BJ (cell line): Measurements from ENCODE around the gene TUBB4B. TPM values are rescaled to one million over a fixed set of nuclear protein-coding genes. Genes with fewer than 3 reads are reported as not detected.

Source experiments
- CTCF ChIA-PET: fragments of 350-600 bp; formaldehyde crosslinking; extraction: SDS; loops from one replicate; lab custom pipeline; 2021; ENCODE audit warnings: antibody characterized with exemption, inconsistent platforms; lab: Yijun Ruan, JAX
- POLR2A ChIA-PET: fragments of 300-600 bp; sonication (Branson Sonifier 250); formaldehyde crosslinking; extraction: SDS; loops from one replicate; lab custom pipeline; 2021; ENCODE audit warnings: antibody characterized with exemption; lab: Charles Lee
- DNase-seq: peaks from one replicate; pipeline ENCODE4 v3.0.0-alpha.2; 2011; ENCODE audit warnings: low read depth
- H3K27me3 ChIP-seq: 2 replicates; pipeline ENCODE4 v1.6.0; 2011; ENCODE audit warnings: low read length; ENCODE audit not compliant: control insufficient read depth, insufficient read depth
- H3K36me3 ChIP-seq: 2 replicates; pipeline ENCODE4 v1.5.1; 2011; ENCODE audit warnings: low read length; ENCODE audit not compliant: control insufficient read depth, insufficient read depth
- H3K4me3 ChIP-seq: 2 replicates; pipeline ENCODE4 v1.5.1; 2011; ENCODE audit warnings: low read depth, mild to moderate bottlenecking, control low read depth, low read length
- polyA plus RNA-seq: library from polyadenylated mRNA; depleted of rRNA; stranded (reverse); fragments of >200 nt; gene quantifications from 2 replicates; pipeline ENCODE4 v1.2.3, GENCODE V29; 2011
- TF ChIP-seq, protein P1 (sequence below): IDR thresholded peaks from 2 replicates; pipeline ENCODE4 v1.5.1; 2011; ENCODE audit warnings: low read depth, mild to moderate bottlenecking, control low read depth, inconsistent platforms, low read length, moderate library complexity; ENCODE audit not compliant: insufficient read depth

The TUBB4B gene
- polyA plus RNA-seq, 1 experiment: 385 TPM

- Histone ChIP-seq H3K4me3 (no peak overlapping the region), H3K27me3 (no peaks in the 10 kb centered on the region), H3K36me3 (no peaks in the 10 kb centered on the region)
- ChIA-PET POLR2A (no interaction called here), CTCF (no interaction called here)
- TF ChIP-seq, protein P1, sequence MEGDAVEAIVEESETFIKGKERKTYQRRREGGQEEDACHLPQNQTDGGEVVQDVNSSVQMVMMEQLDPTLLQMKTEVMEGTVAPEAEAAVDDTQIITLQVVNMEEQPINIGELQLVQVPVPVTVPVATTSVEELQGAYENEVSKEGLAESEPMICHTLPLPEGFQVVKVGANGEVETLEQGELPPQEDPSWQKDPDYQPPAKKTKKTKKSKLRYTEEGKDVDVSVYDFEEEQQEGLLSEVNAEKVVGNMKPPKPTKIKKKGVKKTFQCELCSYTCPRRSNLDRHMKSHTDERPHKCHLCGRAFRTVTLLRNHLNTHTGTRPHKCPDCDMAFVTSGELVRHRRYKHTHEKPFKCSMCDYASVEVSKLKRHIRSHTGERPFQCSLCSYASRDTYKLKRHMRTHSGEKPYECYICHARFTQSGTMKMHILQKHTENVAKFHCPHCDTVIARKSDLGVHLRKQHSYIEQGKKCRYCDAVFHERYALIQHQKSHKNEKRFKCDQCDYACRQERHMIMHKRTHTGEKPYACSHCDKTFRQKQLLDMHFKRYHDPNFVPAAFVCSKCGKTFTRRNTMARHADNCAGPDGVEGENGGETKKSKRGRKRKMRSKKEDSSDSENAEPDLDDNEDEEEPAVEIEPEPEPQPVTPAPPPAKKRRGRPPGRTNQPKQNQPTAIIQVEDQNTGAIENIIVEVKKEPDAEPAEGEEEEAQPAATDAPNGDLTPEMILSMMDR: no peak
- no peak for DNase-seq
Measured at GRCh38 chr9:137233143-137233980, 7.7 kb upstream of the TUBB4B start.

- no peak for DNase-seq
- TF ChIP-seq, protein P1: no peak
- ChIA-PET POLR2A (no interaction called here), CTCF (interaction anchor here (0.6 to 1.0 kb wide), 3 partner anchors 19 to 210 kb away, joined by 3 to 4 read pairs (median 3); partner anchors contain the start of gene MAN1B1)
- Histone ChIP-seq H3K4me3 (no peak overlapping the region), H3K27me3 (no peaks in the 10 kb centered on the region), H3K36me3 (no peaks in the 10 kb centered on the region; the same call in 1 of the 2 replicates)
Measured at GRCh38 chr9:137234055-137234697, 6.9 kb upstream of the TUBB4B start.

DNA sequence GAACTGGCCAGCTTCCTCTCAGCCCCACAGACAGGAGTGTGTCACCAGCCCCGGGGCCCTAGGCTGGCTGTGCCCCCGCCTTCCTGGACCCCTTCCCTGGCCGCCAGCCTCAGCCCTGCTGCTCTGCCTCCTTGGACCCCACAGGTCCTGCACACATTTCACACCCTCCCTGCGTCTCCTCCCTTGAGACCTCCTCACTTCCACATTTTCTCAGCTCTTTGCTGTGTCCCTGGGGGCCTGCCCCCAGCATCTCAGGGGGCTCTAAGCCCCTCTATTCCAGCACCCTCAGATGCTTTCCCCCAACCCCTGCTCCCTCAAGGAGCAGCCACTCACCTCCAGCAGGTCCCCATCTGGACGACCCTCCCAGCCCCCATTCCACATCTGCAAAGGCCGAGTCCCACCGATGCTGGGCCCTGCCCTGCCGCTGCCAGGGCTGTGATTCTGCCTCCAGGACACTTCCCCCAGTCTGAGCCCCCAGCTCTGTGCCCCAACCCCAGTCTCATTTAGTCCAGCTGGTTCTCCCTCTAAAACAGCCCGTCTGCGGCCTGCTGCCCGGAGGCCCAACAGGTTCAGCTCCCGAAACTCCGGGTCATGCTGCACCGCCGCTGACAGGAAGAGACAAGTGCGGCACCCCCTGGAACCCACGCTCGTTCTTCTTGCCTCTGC lies 6.2 kb upstream of the TUBB4B start:
- TF ChIP-seq, protein P1: no peak
- DNase-seq: no peak
- POLR2A ChIA-PET: no interaction called here
- Histone ChIP-seq H3K4me3 (no peak overlapping the region), H3K27me3 (no peaks in the 10 kb centered on the region), H3K36me3 (no peaks in the 10 kb centered on the region; the same call in 1 of the 2 replicates)
- CTCF ChIA-PET: interaction anchor here (0.6 to 1.0 kb wide), 4 partner anchors 20 to 444 kb away, joined by 3 to 4 read pairs (median 3); partner anchors contain the start of genes MAN1B1 and TMEM141

DNA sequence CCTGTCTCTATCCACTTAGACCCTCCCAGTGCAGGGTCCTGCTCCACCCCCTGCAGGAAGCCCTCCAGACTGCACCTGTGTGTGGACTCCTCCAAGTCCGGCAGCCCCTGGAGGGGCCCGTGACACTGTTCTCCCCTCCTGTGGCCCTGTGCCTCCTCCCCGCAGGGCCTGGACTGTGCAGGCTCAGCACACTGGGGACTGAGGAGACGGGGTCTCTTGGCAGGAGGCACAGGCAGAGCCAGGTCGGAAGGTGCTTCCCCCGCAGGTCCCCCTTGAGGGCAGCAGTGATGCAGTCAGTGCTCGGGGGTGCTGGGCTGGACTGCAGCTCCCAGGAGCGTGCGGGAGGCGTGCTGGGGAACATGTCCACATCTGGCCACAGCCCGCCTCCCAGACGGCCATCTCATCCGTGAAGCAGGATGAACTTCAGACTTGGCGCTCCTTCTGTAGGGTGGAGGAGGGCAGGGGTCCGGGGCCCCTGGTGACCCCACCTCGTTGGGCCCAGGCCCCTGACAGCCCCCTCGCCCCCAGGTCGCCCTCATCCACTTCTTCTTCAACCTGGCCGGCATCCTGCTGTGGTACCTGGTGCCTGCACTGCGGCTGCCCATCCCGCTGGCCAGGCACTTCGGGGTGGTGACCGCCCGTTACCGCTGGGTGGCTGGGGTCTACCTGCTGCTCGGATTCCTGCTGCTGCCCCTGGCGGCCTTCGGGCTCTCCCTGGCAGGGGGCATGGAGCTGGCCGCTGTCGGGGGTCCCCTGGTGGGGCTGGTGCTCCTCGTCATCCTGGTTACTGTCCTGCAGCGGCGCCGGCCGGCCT lies 5.5 kb upstream of the TUBB4B start:
- ChIA-PET POLR2A (no interaction called here), CTCF (interaction anchor here (0.6 to 3.3 kb wide), 21 partner anchors 8 to 445 kb away, joined by 3 to 36 read pairs (median 6); partner anchors contain the start of genes CYSRT1, RNF208, RNF224 and STPG3)
- no peak for DNase-seq
- H3K27me3 ChIP-seq: no peaks in the 10 kb centered on the region
- H3K36me3 ChIP-seq: no peaks in the 10 kb centered on the region; the same call in 1 of the 2 replicates
- H3K4me3 ChIP-seq: no peak overlapping the region
- TF ChIP-seq, protein P1: no peak
